ENCODE results near the gene CPEB4. TPM values are rescaled to one million over a fixed set of nuclear protein-coding genes. Genes with fewer than 3 reads are reported as not detected.

CPEB4 gene
- total and polyA plus RNA-seq, 2 of the 4 experiments (the other 2 are of a cell fraction) = 7.8 to 22.6 TPM

DNA sequence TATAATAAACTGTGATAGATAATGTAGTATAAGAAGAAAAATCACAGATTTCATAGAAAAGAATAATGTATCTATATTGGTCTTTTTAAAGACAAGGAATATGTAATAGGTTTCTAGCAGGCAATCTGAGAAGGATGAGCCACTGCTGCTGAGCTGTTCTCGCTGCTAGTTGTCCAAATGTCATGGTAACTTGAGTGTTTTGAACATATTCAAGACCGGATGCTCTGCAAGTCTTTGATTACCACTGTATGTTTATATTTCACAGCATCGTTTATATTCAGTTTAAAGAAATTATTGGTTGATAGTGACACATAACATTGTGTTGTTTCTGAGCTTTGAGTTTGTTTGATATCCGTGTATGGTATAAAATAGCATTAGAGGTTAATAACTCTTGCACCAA, 110.4 kb downstream of the CPEB4 start:
- H2AK9ac ChIP-seq (replicated peaks; ENCODE audit: low read depth, low read length, poor library complexity) = no peak overlapping the region
- H3K14ac ChIP-seq (replicated peaks; ENCODE audit: low read depth, low read length) = no peak overlapping the region
- no peak overlapping the region for H3K18ac ChIP-seq (ENCODE audit: low read depth, low read length)
- ChIA-PET POLR2A (ENCODE audit: unreplicated experiment) (no interaction called here), CTCF (interaction anchor here (0.6 kb wide), 1 partner anchor 1338 kb away, joined by 3 read pairs; no protein-coding TSS in a partner anchor)
- WGBS, 2 experiments (ENCODE audit: extremely low coverage in 2 of 2, insufficient read length in 1 of 2) = no CpG with 5 or more reads among the region's 4 CpGs
- no peak overlapping the region for H3K4me2 ChIP-seq (ENCODE audit: low read depth, low read length)
- no peak overlapping the region for H2AFZ ChIP-seq (replicated peaks; ENCODE audit: low read length, poor library complexity)
- DNase-seq (peak; percentile 19), ATAC-seq (ENCODE audit: low read depth) (no peak)
- H3K79me1 ChIP-seq (ENCODE audit: low read depth in 1 of 2, low read length in 2 of 2) = no peaks in the 10 kb centered on the region
- dilution Hi-C loops (cut with HindIII; ENCODE audit: low sequenced_read_pairs, unreplicated experiment) (no loop called here), intact Hi-C loops (cut with micrococcal nuclease) (no loop called here), in situ Hi-C loops (cut with MboI; ENCODE audit: low sequenced_read_pairs) (no loop called here)
- no peaks in the 10 kb centered on the region for H3K9me1 ChIP-seq (ENCODE audit: insufficient read depth, low read length)
- no TSS peak for BruUV-seq (replicated peaks)
- H3K9me3 ChIP-seq (ENCODE audit: control insufficient read depth, insufficient read depth, low read length) = no peaks in the 10 kb centered on the region
- no peak overlapping the region for H2AK5ac ChIP-seq (ENCODE audit: low read depth, low read length)
- no peak overlapping the region for H3K4ac ChIP-seq (ENCODE audit: low read depth, low read length)
- no peaks in the 10 kb centered on the region for H3K36me3 ChIP-seq (ENCODE audit: control insufficient read depth, insufficient read depth, low read length)
- H3K27me3 ChIP-seq (ENCODE audit: control insufficient read depth, insufficient read depth, low read length) = no peaks in the 10 kb centered on the region; the same call in 1 of the 2 replicates
- H4K91ac ChIP-seq (ENCODE audit: insufficient read depth, low read depth, low read length) = no peak overlapping the region
- no peak overlapping the region for H3K4me3 ChIP-seq (ENCODE audit: insufficient read depth, low read depth, low read length)
- no peak overlapping the region for H4K5ac ChIP-seq (ENCODE audit: low read depth, low read length)
- TF ChIP-seq RAD21 (IDR thresholded peaks at IDR 0.05; ENCODE audit: low read length) = no peak
- no peak overlapping the region for H2BK5ac ChIP-seq (ENCODE audit: low read depth, low read length, poor library complexity, severe bottlenecking)
- no peak overlapping the region for H3K9ac ChIP-seq (ENCODE audit: low read depth, low read length)
- H3K27ac ChIP-seq (ENCODE audit: insufficient read depth, low read length) = no peak overlapping the region
- no peak overlapping the region for H3K23ac ChIP-seq (ENCODE audit: low read depth, low read length)
- H3K4me1 ChIP-seq (ENCODE audit: control insufficient read depth, insufficient read depth, low read length) = no peaks in the 10 kb centered on the region
- no peaks in the 10 kb centered on the region for H4K20me1 ChIP-seq (ENCODE audit: insufficient read depth, low read length)
- H2BK20ac ChIP-seq (ENCODE audit: low read depth, low read length) = no peak overlapping the region
- H2BK120ac ChIP-seq (ENCODE audit: low read depth, low read length) = no peak overlapping the region
- H4K8ac ChIP-seq (ENCODE audit: low read depth in 2 of 2, low read length in 2 of 2) = no peak overlapping the region
- H2BK15ac ChIP-seq (ENCODE audit: low read depth, low read length) = no peak overlapping the region
- H3K56ac ChIP-seq (ENCODE audit: extremely low read depth, insufficient read depth, low read length) = no peak overlapping the region

Measured in IMR-90 (cell line).